Sigmoid colon (tissue), 7 donors: ENCODE results near the gene FGGY. TPM values are rescaled to one million over a fixed set of nuclear protein-coding genes. Genes with fewer than 3 reads are reported as not detected.
"Not testable (repeated sequence)": the region's sequence is repeated elsewhere in the genome, so short reads cannot be mapped to it uniquely, and the experiment has no call there.

Source experiments
- DNase-seq: peaks from one replicate; pipeline ENCODE4 v3.0.0-alpha.2; 2019
- H3K27ac ChIP-seq, 4 donors: fragments of 200-600 bp; sonication (generic); one replicate each; pipeline ENCODE4 v1.5.1; 2016 to 2019; ENCODE audit warnings: mild to moderate bottlenecking in 1 of 4
- H3K27me3 ChIP-seq, 3 donors: fragments of 200-600 bp; sonication (generic); one replicate each; pipeline ENCODE4 v1.5.1; 2019; ENCODE audit warnings: mild to moderate bottlenecking in 1 of 3
- H3K36me3 ChIP-seq, 4 donors: fragments of 200-600 bp; sonication (generic); one replicate each; pipeline ENCODE4 v1.5.1; 2016 to 2019
- H3K4me1 ChIP-seq, 4 donors: fragments of 200-600 bp; sonication (generic); one replicate each; pipeline ENCODE4 v1.5.1; 2017 to 2019
- H3K4me3 ChIP-seq, 4 donors: fragments of 200-600 bp; sonication (generic); one replicate each; pipeline ENCODE4 v1.5.1; 2017 to 2019; ENCODE audit warnings: mild to moderate bottlenecking in 2 of 4, moderate library complexity in 1 of 4
- H3K9me3 ChIP-seq, 4 donors: fragments of 200-600 bp in 3 of 4; sonication (generic) in 3 of 4; one replicate each; pipeline versions ENCODE4 v1.5.1 to v1.6.1; 2013 to 2019
- EP300 ChIP-seq, 4 donors: sonication (generic); formaldehyde crosslinking; IDR thresholded peaks; one replicate each; pipeline ENCODE4 v1.6.1; 2017; ENCODE audit warnings: antibody characterized with exemption in 4 of 4
- POLR2A ChIP-seq, 2 donors: fragments of 450-650 bp; IDR thresholded peaks; one replicate each; pipeline ENCODE4 v1.6.1; 2016; ENCODE audit warnings: antibody characterized with exemption in 2 of 2, mild to moderate bottlenecking in 2 of 2, moderate library complexity in 2 of 2
- POLR2AphosphoS5 ChIP-seq, 4 donors: sonication (generic); formaldehyde crosslinking; IDR thresholded peaks; one replicate each; pipeline ENCODE4 v1.6.1; 2017; ENCODE audit warnings: antibody characterized with exemption in 4 of 4
- WGBS, 2 donors: extraction: QIAGEN DNeasy Blood & Tissue Kit; methylation state at CpG; one replicate each; pipeline ENCODE4 v1.1.7; 2013; 5-methylcytosine and 5-hydroxymethylcytosine counted together
- intact Hi-C: fragments of 100-400 bp; cut with DNase I; formaldehyde crosslinking; loops from one replicate; pipeline ENCODE4 v1.15.1; 2023
- polyA plus RNA-seq, 3 donors: library from polyadenylated mRNA; stranded (reverse); fragments of 200-250 nt; gene quantifications; one replicate each; pipeline ENCODE4 v1.2.3, GENCODE V29; 2013
- total RNA-seq, 4 donors: library from RNA; depleted of rRNA; stranded (reverse); fragments of >200 nt; gene quantifications; one replicate each; pipeline ENCODE4 v1.1.0, GENCODE V29; 2016
- TF ChIP-seq, protein P1 (sequence below), 4 experiments: fragments of 450-650 bp in 3 of 4; fragments of 200-600 bp in 1 of 4; IDR thresholded peaks; one replicate each; pipeline ENCODE4 v1.5.1; 2016 to 2019; ENCODE audit warnings: antibody characterized with exemption in 4 of 4, mild to moderate bottlenecking in 3 of 4, moderate library complexity in 2 of 4
- donor health status: healthy with polysubstance abuse.
- donor health status: Bipolar disorder and iron deficiency.
- donor health status: healthy.

Gene FGGY
- total and polyA plus RNA-seq, 7 donors = 4.8 to 54.1 (median 20.5) TPM

DNA sequence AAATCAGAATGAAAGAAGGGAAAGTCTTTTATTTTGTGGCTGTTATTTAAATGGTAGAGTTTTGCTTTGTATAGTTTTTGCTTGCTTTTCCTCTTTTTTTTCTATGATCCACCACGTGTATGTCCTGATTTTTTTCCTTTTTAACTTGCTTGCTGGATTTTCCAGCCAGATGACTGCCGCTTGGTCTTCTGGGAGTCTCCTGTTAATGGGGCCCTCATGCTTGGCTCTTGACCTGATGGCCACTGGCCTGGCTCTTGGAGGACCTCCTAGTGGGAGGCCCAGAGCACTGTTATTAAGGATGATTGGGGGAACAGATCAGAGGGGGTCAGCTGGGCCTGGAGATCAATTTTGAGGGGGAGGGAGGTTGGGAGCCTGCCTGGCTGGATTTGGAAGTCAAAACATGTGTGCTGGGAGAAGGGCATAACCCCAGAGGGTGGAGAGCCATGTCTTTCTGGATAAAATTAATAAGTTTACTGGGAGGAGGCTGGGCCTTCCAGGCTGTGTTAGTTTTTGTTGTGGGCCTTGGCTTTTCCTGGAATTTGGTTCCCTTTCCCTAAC, 1.2 kb downstream of the FGGY start:
- TF ChIP-seq POLR2AphosphoS5 (IDR thresholded peaks at IDR 0.05) (no peak), EP300 (IDR thresholded peaks at IDR 0.05) (no peak), POLR2A (IDR thresholded peaks at IDR 0.05) (no peak)
- TF ChIP-seq, protein P1, sequence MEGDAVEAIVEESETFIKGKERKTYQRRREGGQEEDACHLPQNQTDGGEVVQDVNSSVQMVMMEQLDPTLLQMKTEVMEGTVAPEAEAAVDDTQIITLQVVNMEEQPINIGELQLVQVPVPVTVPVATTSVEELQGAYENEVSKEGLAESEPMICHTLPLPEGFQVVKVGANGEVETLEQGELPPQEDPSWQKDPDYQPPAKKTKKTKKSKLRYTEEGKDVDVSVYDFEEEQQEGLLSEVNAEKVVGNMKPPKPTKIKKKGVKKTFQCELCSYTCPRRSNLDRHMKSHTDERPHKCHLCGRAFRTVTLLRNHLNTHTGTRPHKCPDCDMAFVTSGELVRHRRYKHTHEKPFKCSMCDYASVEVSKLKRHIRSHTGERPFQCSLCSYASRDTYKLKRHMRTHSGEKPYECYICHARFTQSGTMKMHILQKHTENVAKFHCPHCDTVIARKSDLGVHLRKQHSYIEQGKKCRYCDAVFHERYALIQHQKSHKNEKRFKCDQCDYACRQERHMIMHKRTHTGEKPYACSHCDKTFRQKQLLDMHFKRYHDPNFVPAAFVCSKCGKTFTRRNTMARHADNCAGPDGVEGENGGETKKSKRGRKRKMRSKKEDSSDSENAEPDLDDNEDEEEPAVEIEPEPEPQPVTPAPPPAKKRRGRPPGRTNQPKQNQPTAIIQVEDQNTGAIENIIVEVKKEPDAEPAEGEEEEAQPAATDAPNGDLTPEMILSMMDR (IDR thresholded peaks at IDR 0.05) = no peak
- no peaks in the 10 kb centered on the region for H3K27me3 ChIP-seq
- 57 to 70% methylated on average over 2 of the region's 2 CpGs for WGBS, 2 donors
- H3K27ac ChIP-seq = peak overlapping the region; percentile 90 to 98 (median 94)
- H3K4me3 ChIP-seq = no peak overlapping the region
- peak; percentile 63 for DNase-seq
- H3K36me3 ChIP-seq = no peaks in the 10 kb centered on the region
- H3K4me1 ChIP-seq = peaks cover 0 to 20% (median 15%) of the 10 kb centered on the region in 4 donors
- intact Hi-C loops = loop anchor here (5.0 kb wide), 7 partner anchors 94 to 459 kb away; no protein-coding TSS in a partner anchor
- no peaks in the 10 kb centered on the region for H3K9me3 ChIP-seq

- WGBS, 2 donors = 94 to 96% methylated on average over 6 of the region's 6 CpGs
- no peaks in the 10 kb centered on the region for H3K9me3 ChIP-seq
- H3K27me3 ChIP-seq = no peaks in the 10 kb centered on the region
- no peak for DNase-seq
- peaks cover 0 to 20% (median 15%) of the 10 kb centered on the region in 4 donors for H3K4me1 ChIP-seq
- peak overlapping the region; percentile 90 to 98 (median 94) for H3K27ac ChIP-seq
- H3K4me3 ChIP-seq = no peak overlapping the region
- H3K36me3 ChIP-seq = no peaks in the 10 kb centered on the region
- TF ChIP-seq, protein P1 (IDR thresholded peaks at IDR 0.05) = no peak
- TF ChIP-seq POLR2AphosphoS5 (IDR thresholded peaks at IDR 0.05) (no peak), POLR2A (IDR thresholded peaks at IDR 0.05) (no peak), EP300 (IDR thresholded peaks at IDR 0.05) (no peak)
- intact Hi-C loops = loop anchor here (5.0 kb wide), 7 partner anchors 93 to 458 kb away; no protein-coding TSS in a partner anchor
Measured at GRCh38 chr1:59298710-59299346, 1.9 kb downstream of the FGGY start.

DNA sequence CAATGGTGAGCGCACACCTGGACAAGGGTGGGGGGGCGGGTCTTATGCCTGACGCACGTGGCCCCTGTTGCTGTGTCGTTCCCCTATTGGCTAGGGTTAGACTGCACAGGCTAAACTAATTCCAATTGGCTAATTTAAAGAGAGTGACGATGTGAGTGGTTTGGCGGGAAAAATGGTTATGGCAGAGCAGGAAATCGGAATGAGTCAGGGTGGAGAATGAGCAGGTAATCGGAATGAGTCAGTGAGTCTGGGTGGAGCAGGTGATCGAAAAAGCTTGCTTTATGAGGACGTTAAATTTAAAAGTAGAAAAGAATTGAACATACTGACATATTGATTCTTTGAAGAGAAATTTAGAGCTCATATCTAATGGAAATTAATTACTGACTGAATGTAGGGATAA, 2.8 kb downstream of the FGGY start:
- H3K27ac ChIP-seq, H3K9me3 ChIP-seq: not testable (repeated sequence)
- intact Hi-C loops = loop anchor here (5.0 kb wide), 7 partner anchors 93 to 458 kb away; no protein-coding TSS in a partner anchor

GRCh38 chr1:59302297-59302696, 5.4 kb downstream of the FGGY start:
- 95 to 100% methylated on average over 1 of the region's 1 CpG for WGBS, 2 donors

More for the DNA sequence above, 2.8 kb downstream of the FGGY start:
- not testable (repeated sequence) for H3K4me3 ChIP-seq, H3K36me3 ChIP-seq, H3K27me3 ChIP-seq, DNase-seq
- peaks cover 0 to 20% (median 15%) of the 10 kb centered on the region in 4 donors for H3K4me1 ChIP-seq
- 97 to 98% methylated on average over 11 of the region's 11 CpGs for WGBS, 2 donors

GRCh38 chr1:59302871-59303270, 6.0 kb downstream of the FGGY start:
- Histone ChIP-seq H3K9me3 (peaks cover 0 to 4% (median 0%) of the 10 kb centered on the region in 4 donors), H3K27ac (no peak overlapping the region), H3K4me1 (peaks cover 0 to 5% (median 3%) of the 10 kb centered on the region in 4 donors), H3K4me3 (no peak overlapping the region), H3K36me3 (no peaks in the 10 kb centered on the region), H3K27me3 (no peaks in the 10 kb centered on the region)
- intact Hi-C loops = no loop called here
- TF ChIP-seq EP300 (IDR thresholded peaks at IDR 0.05) (no peak), POLR2AphosphoS5 (IDR thresholded peaks at IDR 0.05) (no peak), POLR2A (IDR thresholded peaks at IDR 0.05) (no peak)
- TF ChIP-seq, protein P1 (IDR thresholded peaks at IDR 0.05) = no peak
- 71 to 88% methylated on average over 2 of the region's 2 CpGs for WGBS, 2 donors
- no peak for DNase-seq

More at GRCh38 chr1:59302297-59302696, 5.4 kb downstream of the FGGY start:
- Histone ChIP-seq H3K4me3 (no peak overlapping the region), H3K27me3 (no peaks in the 10 kb centered on the region), H3K36me3 (no peaks in the 10 kb centered on the region), H3K27ac (no peak overlapping the region), H3K9me3 (peaks cover 0 to 4% (median 0%) of the 10 kb centered on the region in 4 donors), H3K4me1 (peaks cover 0 to 11% (median 9%) of the 10 kb centered on the region in 4 donors)
- intact Hi-C loops = no loop called here
- DNase-seq = no peak
- TF ChIP-seq, protein P1 (IDR thresholded peaks at IDR 0.05) = no peak
- TF ChIP-seq EP300 (IDR thresholded peaks at IDR 0.05) = no peak
- TF ChIP-seq POLR2A (IDR thresholded peaks at IDR 0.05) = no peak
- no peak for TF ChIP-seq POLR2AphosphoS5 (IDR thresholded peaks at IDR 0.05)
